Endodermal cell (in vitro differentiated cells): Measurements from ENCODE around the gene LYPD3. TPM values are rescaled to one million over a fixed set of nuclear protein-coding genes. Genes with fewer than 3 reads are reported as not detected.

Experiments
- DNase-seq: peaks from one replicate; pipeline ENCODE4 v3.0.0-alpha.2; 2017
- H3K27ac ChIP-seq: 2 replicates; pipeline ENCODE4 v1.5.1; 2013; ENCODE audit warnings: mild to moderate bottlenecking, low read depth, low read length, moderate library complexity
- H3K27me3 ChIP-seq: 2 replicates; pipeline ENCODE4 v1.6.1; 2013; ENCODE audit warnings: mild to moderate bottlenecking, low read length, moderate library complexity; ENCODE audit not compliant: insufficient read depth, control insufficient read depth, poor library complexity, severe bottlenecking
- H3K36me3 ChIP-seq: 2 replicates; pipeline ENCODE4 v1.7.0; 2013; ENCODE audit warnings: mild to moderate bottlenecking, low read length, moderate library complexity; ENCODE audit not compliant: control insufficient read depth, insufficient read depth
- H3K4me1 ChIP-seq: one replicate; pipeline ENCODE4 v1.7.0; 2013; ENCODE audit warnings: low read length; ENCODE audit not compliant: control insufficient read depth, insufficient read depth
- H3K4me3 ChIP-seq: 2 replicates; pipeline ENCODE4 v1.5.1; 2013; ENCODE audit warnings: mild to moderate bottlenecking, low read length, moderate library complexity
- H3K9ac ChIP-seq: 2 replicates; pipeline ENCODE4 v1.6.1; 2013; ENCODE audit warnings: mild to moderate bottlenecking, low read length, moderate library complexity; ENCODE audit not compliant: poor library complexity, severe bottlenecking; ENCODE audit errors: extremely low read depth
- H3K9me3 ChIP-seq: 2 replicates; pipeline ENCODE4 v1.6.1; 2013; ENCODE audit warnings: mild to moderate bottlenecking, low read length, moderate library complexity; ENCODE audit not compliant: control insufficient read depth
- H3K27ac Mint-ChIP-seq: 2 replicates; pipeline ENCODE4 v1.8.0; 2020; ENCODE audit warnings: mixed read lengths
- H3K27me3 Mint-ChIP-seq: 2 replicates; pipeline ENCODE4 v1.8.0; 2021; ENCODE audit warnings: mild to moderate bottlenecking, mixed read lengths; ENCODE audit not compliant: insufficient read depth
- H3K36me3 Mint-ChIP-seq: 2 replicates; pipeline ENCODE4 v1.8.0; 2020; ENCODE audit warnings: low read depth, mixed read lengths
- H3K4me1 Mint-ChIP-seq: 2 replicates; pipeline ENCODE4 v1.8.0; 2020; ENCODE audit warnings: mixed read lengths
- H3K4me3 Mint-ChIP-seq: 2 replicates; pipeline ENCODE4 v1.8.0; 2020; ENCODE audit warnings: mild to moderate bottlenecking, moderate library complexity, mixed read lengths
- H3K9me3 Mint-ChIP-seq: 2 replicates; pipeline ENCODE4 v1.8.0; 2020; ENCODE audit warnings: mild to moderate bottlenecking, mixed read lengths
- WGBS, 2 experiments: methylation state at CpG; one replicate each; pipeline versions ENCODE4 v1.1.5 to v1.1.7; 2013; ENCODE audit warnings: missing lambda C conversion rate in 2 of 2, mixed read lengths in 1 of 2; ENCODE audit not compliant: insufficient coverage in 1 of 2, insufficient read length in 1 of 2; 5-methylcytosine and 5-hydroxymethylcytosine counted together
- total RNA-seq, 2 donors: library from RNA; stranded (reverse); fragmentation: NEBNext Ultra II Directional in 1 of 2; extraction: Animal tissue kit (Norgen Biotek cat#: 25700) in 1 of 2; gene quantifications; 2 replicates in 1 of 2; 3 replicates in 1 of 2; pipeline ENCODE4 v1.2.1, GENCODE V29; 2021
- TF ChIP-seq, protein P1 (sequence below): fragments of 200-600 bp; sonication (generic); conservative IDR thresholded peaks from 2 replicates; pipeline ENCODE4 v1.5.0; 2021; ENCODE audit warnings: antibody characterized with exemption, mild to moderate bottlenecking

The LYPD3 gene
- total RNA-seq, 2 donors from 2014 or later, result 0.33 to 0.51 TPM

DNA sequence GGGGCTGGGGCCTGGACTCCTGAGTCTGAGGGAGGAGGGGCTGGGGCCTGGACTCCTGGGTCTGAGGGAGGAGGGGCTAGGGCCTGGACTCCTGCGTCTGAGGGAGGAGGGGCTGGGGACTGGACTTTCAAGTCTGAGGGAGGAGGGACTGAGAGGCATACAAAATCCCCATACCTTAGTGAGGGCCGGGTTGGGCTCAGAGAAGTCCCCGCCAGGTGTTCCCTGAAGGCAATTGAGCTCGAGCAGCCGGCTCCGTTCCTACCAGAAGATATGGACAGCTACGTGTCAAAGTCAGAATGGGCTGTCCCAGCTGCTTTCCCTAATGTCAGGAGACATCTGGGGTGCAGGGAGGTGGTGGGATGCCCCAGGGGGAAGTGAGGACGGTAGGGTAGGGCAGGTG lies 29.7 kb upstream of the LYPD3 start:
- 92 to 95% methylated on average over 7 to 8 of the region's 8 CpGs for WGBS, 2 experiments
- no peaks in the 10 kb centered on the region for H3K9me3 Mint-ChIP-seq
- Histone ChIP-seq H3K27ac (no peak overlapping the region), H3K9me3 (no peaks in the 10 kb centered on the region), H3K4me3 (no peak overlapping the region), H3K36me3 (no peaks in the 10 kb centered on the region), H3K9ac (no peak overlapping the region), H3K27me3 (no peaks in the 10 kb centered on the region), H3K4me1 (no peaks in the 10 kb centered on the region)
- no peaks in the 10 kb centered on the region for H3K4me1 Mint-ChIP-seq
- DNase-seq, result no peak
- peaks cover 4% of the 10 kb centered on the region for H3K36me3 Mint-ChIP-seq
- no peaks in the 10 kb centered on the region for H3K27me3 Mint-ChIP-seq
- H3K4me3 Mint-ChIP-seq, result no peak overlapping the region
- H3K27ac Mint-ChIP-seq, result no peak overlapping the region
- TF ChIP-seq, protein P1, sequence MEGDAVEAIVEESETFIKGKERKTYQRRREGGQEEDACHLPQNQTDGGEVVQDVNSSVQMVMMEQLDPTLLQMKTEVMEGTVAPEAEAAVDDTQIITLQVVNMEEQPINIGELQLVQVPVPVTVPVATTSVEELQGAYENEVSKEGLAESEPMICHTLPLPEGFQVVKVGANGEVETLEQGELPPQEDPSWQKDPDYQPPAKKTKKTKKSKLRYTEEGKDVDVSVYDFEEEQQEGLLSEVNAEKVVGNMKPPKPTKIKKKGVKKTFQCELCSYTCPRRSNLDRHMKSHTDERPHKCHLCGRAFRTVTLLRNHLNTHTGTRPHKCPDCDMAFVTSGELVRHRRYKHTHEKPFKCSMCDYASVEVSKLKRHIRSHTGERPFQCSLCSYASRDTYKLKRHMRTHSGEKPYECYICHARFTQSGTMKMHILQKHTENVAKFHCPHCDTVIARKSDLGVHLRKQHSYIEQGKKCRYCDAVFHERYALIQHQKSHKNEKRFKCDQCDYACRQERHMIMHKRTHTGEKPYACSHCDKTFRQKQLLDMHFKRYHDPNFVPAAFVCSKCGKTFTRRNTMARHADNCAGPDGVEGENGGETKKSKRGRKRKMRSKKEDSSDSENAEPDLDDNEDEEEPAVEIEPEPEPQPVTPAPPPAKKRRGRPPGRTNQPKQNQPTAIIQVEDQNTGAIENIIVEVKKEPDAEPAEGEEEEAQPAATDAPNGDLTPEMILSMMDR, result no peak

DNA sequence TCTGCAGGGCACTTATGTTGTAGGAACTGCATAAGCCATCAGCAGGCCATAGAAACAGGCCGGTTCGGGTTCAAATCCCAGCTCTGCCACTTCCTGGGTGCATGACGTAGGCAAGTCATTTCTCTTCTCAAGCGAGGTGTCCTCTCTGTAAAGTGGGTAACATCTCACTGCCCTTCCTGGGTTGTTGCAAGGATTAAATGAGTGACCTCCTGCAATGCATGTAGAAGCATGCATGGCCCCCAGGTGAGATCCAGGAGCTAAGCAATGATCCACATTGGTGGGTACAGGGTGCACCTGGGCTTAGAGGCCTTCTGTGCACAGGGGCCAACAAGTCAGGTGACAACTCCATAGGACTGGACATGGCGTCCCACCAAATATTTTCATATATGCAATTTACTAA lies 25.4 kb upstream of the LYPD3 start:
- Mint-ChIP-seq H3K4me1 (no peaks in the 10 kb centered on the region), H3K36me3 (peaks cover 3% of the 10 kb centered on the region), H3K4me3 (no peak overlapping the region), H3K9me3 (no peaks in the 10 kb centered on the region), H3K27me3 (no peaks in the 10 kb centered on the region), H3K27ac (no peak overlapping the region)
- H3K27ac ChIP-seq, result no peak overlapping the region
- H3K9me3 ChIP-seq, result no peaks in the 10 kb centered on the region
- H3K36me3 ChIP-seq, result no peaks in the 10 kb centered on the region
- H3K9ac ChIP-seq, result no peak overlapping the region
- no peak overlapping the region for H3K4me3 ChIP-seq
- TF ChIP-seq, protein P1, result no peak
- 75 to 96% methylated on average over 4 to 5 of the region's 5 CpGs for WGBS, 2 experiments
- H3K4me1 ChIP-seq, result no peaks in the 10 kb centered on the region
- no peaks in the 10 kb centered on the region for H3K27me3 ChIP-seq
- no peak for DNase-seq

DNA sequence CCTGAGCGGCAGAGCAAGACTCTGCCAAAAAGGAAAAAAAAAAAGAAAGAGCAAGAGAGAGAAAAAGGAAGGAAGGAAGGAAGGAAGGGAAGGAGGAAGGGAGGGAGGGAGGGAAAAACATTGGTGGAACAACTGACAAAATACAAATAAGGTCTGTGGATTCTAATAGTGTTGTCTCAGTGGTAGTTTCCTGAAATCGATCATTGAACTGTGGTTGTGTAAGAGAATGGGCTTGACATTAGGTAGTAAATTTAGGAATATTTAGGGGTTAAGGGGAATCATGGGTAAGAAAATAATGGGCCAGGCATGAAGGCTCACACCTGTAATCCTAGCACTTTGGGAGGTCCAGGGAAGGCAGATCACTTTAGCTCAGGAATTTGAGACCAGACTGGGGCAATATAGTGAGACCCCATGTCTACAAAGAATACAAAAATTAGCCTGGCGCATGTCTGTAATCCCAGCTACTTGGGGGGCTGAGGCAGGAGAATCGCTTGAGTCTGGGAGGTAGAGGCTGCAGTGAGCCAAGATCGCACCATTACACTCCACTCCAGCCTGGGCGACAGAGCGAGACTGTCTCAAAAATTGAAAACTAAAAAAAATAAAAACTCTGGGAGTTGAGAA lies 24.7 kb upstream of the LYPD3 start:
- no peaks in the 10 kb centered on the region for H3K36me3 Mint-ChIP-seq
- H3K27me3 Mint-ChIP-seq, result no peaks in the 10 kb centered on the region
- Histone ChIP-seq H3K4me1 (no peaks in the 10 kb centered on the region), H3K4me3 (no peak overlapping the region), H3K27me3 (no peaks in the 10 kb centered on the region), H3K9me3 (no peaks in the 10 kb centered on the region), H3K36me3 (no peaks in the 10 kb centered on the region), H3K9ac (no peak overlapping the region), H3K27ac (no peak overlapping the region)
- H3K9me3 Mint-ChIP-seq, result no peaks in the 10 kb centered on the region
- no peaks in the 10 kb centered on the region for H3K4me1 Mint-ChIP-seq
- no peak overlapping the region for H3K27ac Mint-ChIP-seq
- no peak overlapping the region for H3K4me3 Mint-ChIP-seq
- DNase-seq, result no peak
- 95 to 100% methylated on average over 4 to 6 of the region's 7 CpGs for WGBS, 2 experiments
- TF ChIP-seq, protein P1, result no peak
